ENCODE data around the gene MED15. TPM values are rescaled to one million over a fixed set of nuclear protein-coding genes. Genes with fewer than 3 reads are reported as not detected.

MED15 gene
- total RNA-seq, 3 donors from 2014 or later (not counting 1 experiment from before 2014, with no cell fraction given) = 269 to 291 (median 270) TPM

GRCh38 chr22:20553947-20554741, 46.7 kb downstream of the MED15 start:
- peaks cover 76 to 85% of the 10 kb centered on the region in 2 donors for H3K4me1 Mint-ChIP-seq
- DNase-seq (no peak), ATAC-seq (no peak)
- H3K4me3 Mint-ChIP-seq = no peak overlapping the region
- Histone ChIP-seq H3K9me3 (ENCODE audit: control insufficient read depth, insufficient read depth, low read length) (no peaks in the 10 kb centered on the region), H3K27me3 (ENCODE audit: control insufficient read depth, insufficient read depth, low read length) (no peaks in the 10 kb centered on the region), H3K36me3 (ENCODE audit: control insufficient read depth, insufficient read depth, low read length) (peaks cover 50% of the 10 kb centered on the region), H3K4me3 (ENCODE audit: low read length) (no peak overlapping the region), H3K4me1 (ENCODE audit: control insufficient read depth, insufficient read depth, low read length) (peaks cover 99% of the 10 kb centered on the region), H3K27ac (ENCODE audit: low read length) (no peak overlapping the region)
- H3K36me3 Mint-ChIP-seq = peaks cover 8% of the 10 kb centered on the region
- H3K9me3 Mint-ChIP-seq = peaks cover 0 to 5% of the 10 kb centered on the region in 2 donors
- no peak for TF ChIP-seq CTCF (IDR thresholded peaks at IDR 0.05)
- H3K27ac Mint-ChIP-seq = peak overlapping the region; percentile 91 to 95
- intact Hi-C loops (cut with micrococcal nuclease) = no loop called here
- H3K27me3 Mint-ChIP-seq (ENCODE audit: low read depth in 2 of 2) = no peaks in the 10 kb centered on the region
- WGBS (ENCODE audit: insufficient coverage) = 97% methylated on average over 8 of the region's 8 CpGs

GRCh38 chr22:20554824-20555223, 47.4 kb downstream of the MED15 start:
- DNase-seq = no peak
- Histone ChIP-seq H3K9me3 (ENCODE audit: control insufficient read depth, insufficient read depth, low read length) (no peaks in the 10 kb centered on the region), H3K36me3 (ENCODE audit: control insufficient read depth, insufficient read depth, low read length) (peaks cover 57% of the 10 kb centered on the region), H3K27ac (ENCODE audit: low read length) (no peak overlapping the region), H3K27me3 (ENCODE audit: control insufficient read depth, insufficient read depth, low read length) (no peaks in the 10 kb centered on the region), H3K4me3 (ENCODE audit: low read length) (no peak overlapping the region), H3K4me1 (ENCODE audit: control insufficient read depth, insufficient read depth, low read length) (peaks cover 92% of the 10 kb centered on the region)
- H3K9me3 Mint-ChIP-seq = peaks cover 0 to 6% of the 10 kb centered on the region in 2 donors
- intact Hi-C loops (cut with micrococcal nuclease) = no loop called here
- H3K36me3 Mint-ChIP-seq = peaks cover 12% of the 10 kb centered on the region
- peaks cover 73 to 82% of the 10 kb centered on the region in 2 donors for H3K4me1 Mint-ChIP-seq
- WGBS (ENCODE audit: insufficient coverage) = 97% methylated on average over 14 of the region's 14 CpGs
- TF ChIP-seq CTCF (IDR thresholded peaks at IDR 0.05) = no peak
- no peaks in the 10 kb centered on the region for H3K27me3 Mint-ChIP-seq (ENCODE audit: low read depth in 2 of 2)
- H3K27ac Mint-ChIP-seq = peak overlapping the region; percentile 91 to 93
- peak overlapping the region; percentile 70 for H3K4me3 Mint-ChIP-seq
- no peak for ATAC-seq

GRCh38 chr22:20558534-20558933, 51.1 kb downstream of the MED15 start:
- intact Hi-C loops (cut with micrococcal nuclease) = loop anchor here (1.0 kb wide), 1 partner anchor 8 kb away; no protein-coding TSS in a partner anchor
- Histone ChIP-seq H3K9me3 (ENCODE audit: control insufficient read depth, insufficient read depth, low read length) (no peaks in the 10 kb centered on the region), H3K27ac (ENCODE audit: low read length) (peak overlapping the region; percentile 80), H3K27me3 (ENCODE audit: control insufficient read depth, insufficient read depth, low read length) (no peaks in the 10 kb centered on the region), H3K4me1 (ENCODE audit: control insufficient read depth, insufficient read depth, low read length) (peaks cover 64% of the 10 kb centered on the region), H3K36me3 (ENCODE audit: control insufficient read depth, insufficient read depth, low read length) (peaks cover 40% of the 10 kb centered on the region), H3K4me3 (ENCODE audit: low read length) (no peak overlapping the region)
- H3K9me3 Mint-ChIP-seq = peaks cover 0 to 6% of the 10 kb centered on the region in 2 donors
- no peak for TF ChIP-seq CTCF (IDR thresholded peaks at IDR 0.05)
- H3K27ac Mint-ChIP-seq = peak overlapping the region; percentile 91 to 93
- WGBS (ENCODE audit: insufficient coverage) = 97% methylated on average over 2 of the region's 2 CpGs
- DNase-seq = no peak
- ATAC-seq = no peak
- no peaks in the 10 kb centered on the region for H3K27me3 Mint-ChIP-seq (ENCODE audit: low read depth in 2 of 2)
- peaks cover 54 to 63% of the 10 kb centered on the region in 2 donors for H3K4me1 Mint-ChIP-seq
- peak overlapping the region; percentile 80 for H3K4me3 Mint-ChIP-seq
- peaks cover 12% of the 10 kb centered on the region for H3K36me3 Mint-ChIP-seq
